Measurements from ENCODE around the gene KANSL1. TPM values are rescaled to one million over a fixed set of nuclear protein-coding genes. Genes with fewer than 3 reads are reported as not detected.
A peak's percentile ranks its signal among the peaks of the same experiment; 100 is the strongest.
"Not testable (repeated sequence)": the region's sequence is repeated elsewhere in the genome, so short reads cannot be mapped to it uniquely, and the experiment has no call there.

KANSL1 gene
- total RNA-seq, 2 experiments from 2014 or later = 132 to 140 TPM

GRCh38 chr17:46198233-46198632 is 5.0 kb upstream of the KANSL1 start:
- Mint-ChIP-seq H3K27me3 (no peaks in the 10 kb centered on the region), H3K4me1 (peaks cover 49% of the 10 kb centered on the region), H3K4me3 (no peak overlapping the region), H3K9me3 (peaks cover 1% of the 10 kb centered on the region), H3K27ac (no peak overlapping the region), H3K36me3 (peaks cover 16% of the 10 kb centered on the region)
- DNase-seq = no peak
- POLR2A ChIA-PET = interaction anchor here (0.7 to 1.0 kb wide), 2 partner anchors 11 to 699 kb away, joined by 3 to 7 read pairs; no protein-coding TSS in a partner anchor
- ATAC-seq (ENCODE audit: low read depth) = no peak

GRCh38 chr17:46197530-46197929 is 4.3 kb upstream of the KANSL1 start:
- ATAC-seq (ENCODE audit: low read depth) (no peak), DNase-seq (no peak)
- Mint-ChIP-seq H3K36me3 (peaks cover 16% of the 10 kb centered on the region), H3K9me3 (peaks cover 1% of the 10 kb centered on the region), H3K27ac (peak overlapping the region; percentile 71), H3K27me3 (no peaks in the 10 kb centered on the region), H3K4me3 (peak overlapping the region; percentile 18), H3K4me1 (peaks cover 47% of the 10 kb centered on the region)
- POLR2A ChIA-PET = interaction anchor here (0.7 kb wide), 1 partner anchor 699 kb away, joined by 7 read pairs; no protein-coding TSS in a partner anchor

GRCh38 chr17:46195939-46196716 is 2.9 kb upstream of the KANSL1 start:
- ATAC-seq (ENCODE audit: low read depth) (no peak), DNase-seq (no peak)
- H3K4me3 Mint-ChIP-seq = peak overlapping the region; percentile 93
- H3K9me3 Mint-ChIP-seq = peaks cover 1% of the 10 kb centered on the region
- no peaks in the 10 kb centered on the region for H3K27me3 Mint-ChIP-seq
- peak overlapping the region; percentile 97 for H3K27ac Mint-ChIP-seq
- POLR2A ChIA-PET = no interaction called here
- peaks cover 42% of the 10 kb centered on the region for H3K4me1 Mint-ChIP-seq
- peaks cover 20% of the 10 kb centered on the region for H3K36me3 Mint-ChIP-seq

- POLR2A ChIA-PET = no interaction called here
- Mint-ChIP-seq H3K9me3 (no peaks in the 10 kb centered on the region), H3K36me3 (peaks cover 21% of the 10 kb centered on the region), H3K4me1 (peaks cover 45% of the 10 kb centered on the region), H3K27ac (peak overlapping the region; percentile 97), H3K27me3 (no peaks in the 10 kb centered on the region), H3K4me3 (peak overlapping the region; percentile 93)
- ATAC-seq (ENCODE audit: low read depth) (no peak), DNase-seq (no peak)
Measured at GRCh38 chr17:46195217-46195855, 2.1 kb upstream of the KANSL1 start.

- peak; percentile 18 for ATAC-seq (ENCODE audit: low read depth)
- H3K27me3 Mint-ChIP-seq = no peaks in the 10 kb centered on the region
Measured at GRCh38 chr17:46194393-46195216, 1.4 kb upstream of the KANSL1 start.

GRCh38 chr17:46193626-46194392 is 580 bp upstream of the KANSL1 start:
- POLR2A ChIA-PET = interaction anchor here (0.6 to 3.1 kb wide), 9 partner anchors 11 to 762 kb away, joined by 3 to 26 read pairs (median 7); no protein-coding TSS in a partner anchor
- Mint-ChIP-seq H3K4me3 (peak overlapping the region; percentile 93), H3K27ac (peak overlapping the region; percentile 97), H3K27me3 (no peaks in the 10 kb centered on the region), H3K4me1 (peaks cover 51% of the 10 kb centered on the region), H3K9me3 (no peaks in the 10 kb centered on the region), H3K36me3 (peaks cover 26% of the 10 kb centered on the region)
- peak; percentile 94 for DNase-seq
- peak; percentile 75 for ATAC-seq (ENCODE audit: low read depth)

More at GRCh38 chr17:46194393-46195216, 1.4 kb upstream of the KANSL1 start:
- peaks cover 25% of the 10 kb centered on the region for H3K36me3 Mint-ChIP-seq
- peak overlapping the region; percentile 93 for H3K4me3 Mint-ChIP-seq
- no peak for DNase-seq
- H3K4me1 Mint-ChIP-seq = peaks cover 49% of the 10 kb centered on the region
- peak overlapping the region; percentile 97 for H3K27ac Mint-ChIP-seq
- no peaks in the 10 kb centered on the region for H3K9me3 Mint-ChIP-seq
- POLR2A ChIA-PET = interaction anchor here (0.6 to 3.1 kb wide), 5 partner anchors 11 to 762 kb away, joined by 3 to 26 read pairs (median 7); no protein-coding TSS in a partner anchor

- H3K4me1 Mint-ChIP-seq = peaks cover 55% of the 10 kb centered on the region
- H3K9me3 Mint-ChIP-seq = no peaks in the 10 kb centered on the region
- POLR2A ChIA-PET = interaction anchor here (0.6 to 3.1 kb wide), 14 partner anchors 8 to 148 kb away, joined by 3 to 26 read pairs (median 6); no protein-coding TSS in a partner anchor
- no peaks in the 10 kb centered on the region for H3K27me3 Mint-ChIP-seq
- H3K27ac Mint-ChIP-seq = peak overlapping the region; percentile 99
- DNase-seq (peak; percentile 80), ATAC-seq (ENCODE audit: low read depth) (peak; percentile 4)
- peaks cover 24% of the 10 kb centered on the region for H3K36me3 Mint-ChIP-seq
- peak overlapping the region; percentile 98 for H3K4me3 Mint-ChIP-seq
Measured at GRCh38 chr17:46192439-46193150, 634 bp downstream of the KANSL1 start.

GRCh38 chr17:46192189-46192438 is 1.1 kb downstream of the KANSL1 start:
- Mint-ChIP-seq H3K9me3 (no peaks in the 10 kb centered on the region), H3K4me3 (peak overlapping the region; percentile 98), H3K27me3 (no peaks in the 10 kb centered on the region), H3K36me3 (peaks cover 19% of the 10 kb centered on the region), H3K4me1 (peaks cover 54% of the 10 kb centered on the region), H3K27ac (peak overlapping the region; percentile 99)
- ATAC-seq (ENCODE audit: low read depth) (no peak), DNase-seq (no peak)
- POLR2A ChIA-PET = interaction anchor here (1.4 to 3.1 kb wide), 6 partner anchors 9 to 47 kb away, joined by 3 to 26 read pairs (median 10); no protein-coding TSS in a partner anchor

GRCh38 chr17:46191322-46192188 is 1.7 kb downstream of the KANSL1 start:
- Mint-ChIP-seq H3K27me3 (no peaks in the 10 kb centered on the region), H3K4me3 (peak overlapping the region; percentile 98), H3K27ac (peak overlapping the region; percentile 99), H3K4me1 (peaks cover 56% of the 10 kb centered on the region), H3K36me3 (peaks cover 16% of the 10 kb centered on the region), H3K9me3 (no peaks in the 10 kb centered on the region)
- DNase-seq (no peak), ATAC-seq (ENCODE audit: low read depth) (no peak)
- POLR2A ChIA-PET = interaction anchor here (1.4 to 3.1 kb wide), 5 partner anchors 12 to 46 kb away, joined by 3 to 26 read pairs (median 7); no protein-coding TSS in a partner anchor

GRCh38 chr17:46190763-46191162 is 2.5 kb downstream of the KANSL1 start:
- no peaks in the 10 kb centered on the region for H3K27me3 Mint-ChIP-seq
- ATAC-seq (ENCODE audit: low read depth) (no peak), DNase-seq (no peak)
- POLR2A ChIA-PET = no interaction called here
- H3K9me3 Mint-ChIP-seq = no peaks in the 10 kb centered on the region
- H3K36me3 Mint-ChIP-seq = peaks cover 16% of the 10 kb centered on the region
- peak overlapping the region; percentile 81 for H3K27ac Mint-ChIP-seq
- peak overlapping the region; percentile 98 for H3K4me3 Mint-ChIP-seq
- H3K4me1 Mint-ChIP-seq = peaks cover 52% of the 10 kb centered on the region

GRCh38 chr17:46186827-46187235 is 6.4 kb downstream of the KANSL1 start:
- H3K4me1 Mint-ChIP-seq = peaks cover 67% of the 10 kb centered on the region
- H3K36me3 Mint-ChIP-seq = peaks cover 14% of the 10 kb centered on the region
- not testable (repeated sequence) for DNase-seq, H3K9me3 Mint-ChIP-seq, H3K27me3 Mint-ChIP-seq, H3K27ac Mint-ChIP-seq
- POLR2A ChIA-PET = interaction anchor here (0.8 to 1.2 kb wide), 5 partner anchors 15 to 33 kb away, joined by 3 to 4 read pairs (median 4); no protein-coding TSS in a partner anchor
- ATAC-seq (ENCODE audit: low read depth) = peak; percentile 76
- peak overlapping the region; percentile 10 for H3K4me3 Mint-ChIP-seq

Measured in activated naive CD8-positive, alpha-beta T cell treated with anti-CD3 and anti-CD28 coated beads, Interleukin-2, amount 10 ng/mL, durations not matched to agents 7 days and 5 days (primary cell).